Mesenchymal stem cell (in vitro differentiated cells and primary cell): Measurements from ENCODE around the gene UFC1.

Experiments used
- DNase-seq: peaks from one replicate; pipeline ENCODE4 v3.0.0-alpha.2; 2013
- H2AFZ ChIP-seq: one replicate; pipeline ENCODE4 v1.6.1; 2013; ENCODE audit warnings: low read depth, mild to moderate bottlenecking, control low read depth, inconsistent platforms, low read length, moderate library complexity
- H2AK5ac ChIP-seq: 2 replicates; pipeline ENCODE4 v1.6.1; 2013; ENCODE audit warnings: low read length, moderate library complexity, mild to moderate bottlenecking, inconsistent platforms; ENCODE audit not compliant: severe bottlenecking
- H2BK120ac ChIP-seq: one replicate; pipeline ENCODE4 v1.6.1; 2013; ENCODE audit warnings: low read depth, mild to moderate bottlenecking, inconsistent platforms, low read length, moderate library complexity
- H2BK12ac ChIP-seq, 2 experiments: one replicate each; pipeline ENCODE4 v1.6.1; 2013; ENCODE audit warnings: inconsistent platforms in 2 of 2, low read length in 2 of 2, mild to moderate bottlenecking in 2 of 2, moderate library complexity in 2 of 2, control low read depth in 1 of 2
- H2BK15ac ChIP-seq: one replicate; pipeline ENCODE4 v1.6.1; 2013; ENCODE audit warnings: mild to moderate bottlenecking, low read depth, inconsistent platforms; ENCODE audit not compliant: poor library complexity, severe bottlenecking
- H2BK5ac ChIP-seq: 2 replicates; pipeline ENCODE4 v1.6.1; 2013; ENCODE audit warnings: low read depth, mild to moderate bottlenecking, low read length, control low read depth, inconsistent platforms; ENCODE audit not compliant: poor library complexity, severe bottlenecking
- H3K14ac ChIP-seq, 2 experiments: one replicate each; pipeline ENCODE4 v1.6.1; 2013; ENCODE audit warnings: inconsistent platforms in 2 of 2, low read length in 2 of 2, control low read depth in 1 of 2, mild to moderate bottlenecking in 1 of 2, moderate library complexity in 1 of 2
- H3K18ac ChIP-seq, 2 experiments: one replicate each; pipeline ENCODE4 v1.6.1; 2013; ENCODE audit warnings: inconsistent platforms in 2 of 2, low read length in 2 of 2, control low read depth in 1 of 2, low read depth in 1 of 2, mild to moderate bottlenecking in 1 of 2
- H3K23ac ChIP-seq, 2 experiments: one replicate each; pipeline ENCODE4 v1.6.1; 2013; ENCODE audit warnings: inconsistent platforms in 2 of 2, low read length in 2 of 2, mild to moderate bottlenecking in 2 of 2, moderate library complexity in 2 of 2, control low read depth in 1 of 2
- H3K27ac ChIP-seq: 2 replicates; pipeline ENCODE4 v1.5.1; 2013; ENCODE audit warnings: mild to moderate bottlenecking, moderate library complexity, low read length, control low read depth, inconsistent platforms; ENCODE audit not compliant: poor library complexity, severe bottlenecking
- H3K27me3 ChIP-seq, 2 experiments: 2 replicates each; pipeline versions ENCODE4 v1.6.1 to v1.7.0; 2013; ENCODE audit warnings: low read length in 2 of 2, mild to moderate bottlenecking in 2 of 2, moderate library complexity in 2 of 2, control low read depth in 1 of 2, inconsistent platforms in 1 of 2; ENCODE audit not compliant: control insufficient read depth in 1 of 2, insufficient read depth in 1 of 2
- H3K36me3 ChIP-seq, 2 experiments: 2 replicates each; pipeline versions ENCODE4 v1.6.1 to v1.7.0; 2013; ENCODE audit warnings: low read length in 2 of 2, control low read depth in 1 of 2, inconsistent platforms in 1 of 2, low read depth in 1 of 2, mild to moderate bottlenecking in 1 of 2; ENCODE audit not compliant: insufficient read depth in 2 of 2, control insufficient read depth in 1 of 2
- H3K4ac ChIP-seq, 2 experiments: one replicate each; pipeline ENCODE4 v1.6.1; 2013; ENCODE audit warnings: inconsistent platforms in 2 of 2, low read length in 2 of 2, mild to moderate bottlenecking in 2 of 2, moderate library complexity in 2 of 2, control low read depth in 1 of 2, low read depth in 1 of 2
- H3K4me1 ChIP-seq: 2 replicates; pipeline ENCODE4 v1.6.1; 2013; ENCODE audit warnings: low read depth, low read length, control low read depth; ENCODE audit not compliant: control insufficient read depth, insufficient read depth
- H3K4me2 ChIP-seq: 2 replicates; pipeline ENCODE4 v1.6.1; 2013; ENCODE audit warnings: low read length, mild to moderate bottlenecking, inconsistent platforms; ENCODE audit not compliant: poor library complexity, severe bottlenecking
- H3K4me3 ChIP-seq, 2 experiments: 2 replicates each; pipeline versions ENCODE4 v1.5.1 to v1.7.0; 2013; ENCODE audit warnings: low read length in 2 of 2, mild to moderate bottlenecking in 2 of 2, control low read depth in 1 of 2, low read depth in 1 of 2; ENCODE audit not compliant: insufficient read depth in 1 of 2
- H3K79me1 ChIP-seq: replicated peaks from 2 replicates; pipeline ENCODE4 v1.6.1; 2013; ENCODE audit warnings: mild to moderate bottlenecking, control low read depth, low read length, inconsistent platforms; ENCODE audit not compliant: poor library complexity, severe bottlenecking
- H3K9ac ChIP-seq: 2 replicates; pipeline ENCODE4 v1.7.0; 2013; ENCODE audit warnings: mild to moderate bottlenecking, low read length, moderate library complexity
- H3K9me3 ChIP-seq: 2 replicates; pipeline ENCODE4 v1.7.0; 2013; ENCODE audit warnings: mild to moderate bottlenecking, low read length; ENCODE audit not compliant: control insufficient read depth
- H4K8ac ChIP-seq: one replicate; pipeline ENCODE4 v1.6.1; 2013; ENCODE audit warnings: inconsistent platforms, mild to moderate bottlenecking, low read length, moderate library complexity
- H4K91ac ChIP-seq: one replicate; pipeline ENCODE4 v1.6.1; 2013; ENCODE audit warnings: mild to moderate bottlenecking, low read length, inconsistent platforms
- WGBS: methylation state at CpG from one replicate; pipeline ENCODE4 v1.1.7; 2013; ENCODE audit warnings: mixed read lengths; 5-methylcytosine and 5-hydroxymethylcytosine counted together

The UFC1 gene

GRCh38 chr1:161130266-161130665, 23.5 kb upstream of the UFC1 start:
- Histone ChIP-seq H3K4me3 (peak overlapping the region in 1 of 2 experiments; percentile 94), H4K91ac (no peak overlapping the region), H3K4me1 (peaks cover 9% of the 10 kb centered on the region), H3K14ac (no peak overlapping the region), H3K23ac (no peak overlapping the region), H2BK12ac (no peak overlapping the region), H3K79me1 (peaks cover 15% of the 10 kb centered on the region), H2AK5ac (no peak overlapping the region), H3K36me3 (peaks cover 10 to 48% of the 10 kb centered on the region in 2 experiments), H3K9ac (peak overlapping the region; percentile 95), H3K9me3 (no peaks in the 10 kb centered on the region), H2BK5ac (no peak overlapping the region), H3K18ac (no peak overlapping the region), H3K27ac (no peak overlapping the region), H4K8ac (no peak overlapping the region), H3K4me2 (peak overlapping the region; percentile 11), H2BK120ac (no peak overlapping the region), H3K27me3 (no peaks in the 10 kb centered on the region), H2BK15ac (no peak overlapping the region), H2AFZ (no peak overlapping the region), H3K4ac (no peak overlapping the region)
- DNase-seq = no peak
- WGBS = 100% methylated on average over 1 of the region's 1 CpG

- Histone ChIP-seq H3K4me3 (peak overlapping the region; percentile 75 to 94), H3K9ac (peak overlapping the region; percentile 95), H3K18ac (peak overlapping the region; percentile 88 to 98), H2BK15ac (peak overlapping the region; percentile 73), H3K27ac (peak overlapping the region; percentile 84), H2BK5ac (no peak overlapping the region), H3K27me3 (no peaks in the 10 kb centered on the region), H3K36me3 (peaks cover 10 to 39% of the 10 kb centered on the region in 2 experiments), H3K14ac (peak overlapping the region in 1 of 2 experiments; percentile 99), H2AFZ (peak overlapping the region; percentile 1), H3K4me1 (peaks cover 9% of the 10 kb centered on the region), H2BK12ac (peak overlapping the region in 1 of 2 experiments; percentile 40), H2AK5ac (peak overlapping the region; percentile 18), H3K23ac (peak overlapping the region in 1 of 2 experiments; percentile 6), H3K4ac (peak overlapping the region; percentile 52 to 69), H2BK120ac (peak overlapping the region; percentile 93), H3K9me3 (no peaks in the 10 kb centered on the region), H4K8ac (peak overlapping the region; percentile 91), H3K79me1 (peaks cover 26% of the 10 kb centered on the region), H4K91ac (peak overlapping the region; percentile 44), H3K4me2 (peak overlapping the region; percentile 91)
- peak; percentile 66 for DNase-seq
- WGBS = 4% methylated on average over 20 of the region's 22 CpGs
Observed at GRCh38 chr1:161131523-161132409, 22.0 kb upstream of the UFC1 start.

GRCh38 chr1:161132410-161133219, 21.2 kb upstream of the UFC1 start, which contains the start of gene DEDD:
DEDD (minus strand) TSS chr1:161132667; CDS start chr1:161124462, 8,205 bp downstream.
- peak within 1 kb of the TSS; percentile 95 for H3K9ac ChIP-seq
- H3K18ac ChIP-seq = peak within 1 kb of the TSS; percentile 91 to 98
- peak within 1 kb of the TSS; percentile 85 for H2BK15ac ChIP-seq
- under 1% methylated on average over 63 of the region's 68 CpGs for WGBS
- H2AFZ ChIP-seq = peak within 1 kb of the TSS; percentile 64
- H4K91ac ChIP-seq = peak within 1 kb of the TSS; percentile 62
- H2BK120ac ChIP-seq = peak within 1 kb of the TSS; percentile 93
- peaks cover 10 to 30% of the 10 kb centered on the region in 2 experiments for H3K36me3 ChIP-seq
- H3K4me3 ChIP-seq = peak within 1 kb of the TSS; percentile 75 to 94
- H3K23ac ChIP-seq = peak within 1 kb of the TSS in 1 of 2 experiments; percentile 70
- H2BK5ac ChIP-seq = peak within 1 kb of the TSS; percentile 95
- peaks cover 32% of the 10 kb centered on the region for H3K79me1 ChIP-seq
- peak within 1 kb of the TSS; percentile 44 to 47 for H2BK12ac ChIP-seq
- DNase-seq = peak; percentile 98
- peak within 1 kb of the TSS; percentile 18 for H2AK5ac ChIP-seq
- H3K9me3 ChIP-seq = no peaks in the 10 kb centered on the region
- H4K8ac ChIP-seq = peak within 1 kb of the TSS; percentile 91
- no peaks in the 10 kb centered on the region for H3K27me3 ChIP-seq
- peak within 1 kb of the TSS in 1 of 2 experiments; percentile 99 for H3K14ac ChIP-seq
- H3K4me2 ChIP-seq = peak within 1 kb of the TSS; percentile 91
- H3K4me1 ChIP-seq = peaks cover 9% of the 10 kb centered on the region
- peak within 1 kb of the TSS; percentile 75 to 93 for H3K4ac ChIP-seq
- peak within 1 kb of the TSS; percentile 88 for H3K27ac ChIP-seq
